GM13976 (cell line): ENCODE results near the gene CALHM1.

ENCODE experiments used
- DNase-seq: peaks from one replicate; pipeline ENCODE4 v3.0.0; 2012; ENCODE audit warnings: low spot score
- CTCF ChIP-seq: IDR thresholded peaks from 2 replicates; pipeline ENCODE4 v1.5.1; 2012; ENCODE audit warnings: borderline replicate concordance, mild to moderate bottlenecking; ENCODE audit not compliant: insufficient read depth; ENCODE audit errors: extremely low read depth, missing control alignments, control extremely low read depth
- in situ Hi-C: fragments of 300-500 bp; cut with MboI; formaldehyde crosslinking; loops from one replicate; pipeline ENCODE4 v1.12.0; 2022; ENCODE audit warnings: low sequenced_read_pairs, mixed read lengths, inconsistent platforms; ENCODE audit not compliant: unreplicated experiment

The CALHM1 gene

GRCh38 chr10:103481974-103482531 is 23.4 kb upstream of the CALHM1 start:
- in situ Hi-C loops, result no loop called here
- peak; percentile 63 for TF ChIP-seq CTCF
- DNase-seq, result peak; percentile 78

- no peak for DNase-seq
- in situ Hi-C loops, result no loop called here
- TF ChIP-seq CTCF, result no peak
These were observed 21.8 kb upstream of the CALHM1 start for GRCh38 chr10:103480521-103480920.

- in situ Hi-C loops, result no loop called here
- no peak for TF ChIP-seq CTCF
- no peak for DNase-seq
These were observed 20.4 kb upstream of the CALHM1 start, which contains the start of gene CALHM3 for GRCh38 chr10:103479135-103479534. CALHM3 (minus strand) TSS chr10:103479240; CDS start chr10:103479032, 208 bp downstream.

GRCh38 chr10:103478671-103479070 is 20.0 kb upstream of the CALHM1 start:
- DNase-seq, result no peak
- in situ Hi-C loops, result no loop called here
- TF ChIP-seq CTCF, result no peak

- peak; percentile 61 for TF ChIP-seq CTCF
- in situ Hi-C loops, result no loop called here
- peak; percentile 83 for DNase-seq
These were observed 17.5 kb upstream of the CALHM1 start for GRCh38 chr10:103476046-103476768.

- in situ Hi-C loops, result no loop called here
- no peak for TF ChIP-seq CTCF
- no peak for DNase-seq
These were observed 16.7 kb upstream of the CALHM1 start for GRCh38 chr10:103475437-103475836.
